NK-92 (cell line): ENCODE results near the gene PRR13.
"Not testable (repeated sequence)": the region's sequence is repeated elsewhere in the genome, so short reads cannot be mapped to it uniquely, and the experiment has no call there.

Experiments used
- DNase-seq: peaks from one replicate; lab custom pipeline; 2025; ENCODE audit not compliant: unreplicated experiment; lab: John Stamatoyannopoulos, UW

The PRR13 gene

GRCh38 chr12:53435326-53435725 lies 6.2 kb upstream of the PRR13 start:
- not testable (repeated sequence) for DNase-seq

DNA sequence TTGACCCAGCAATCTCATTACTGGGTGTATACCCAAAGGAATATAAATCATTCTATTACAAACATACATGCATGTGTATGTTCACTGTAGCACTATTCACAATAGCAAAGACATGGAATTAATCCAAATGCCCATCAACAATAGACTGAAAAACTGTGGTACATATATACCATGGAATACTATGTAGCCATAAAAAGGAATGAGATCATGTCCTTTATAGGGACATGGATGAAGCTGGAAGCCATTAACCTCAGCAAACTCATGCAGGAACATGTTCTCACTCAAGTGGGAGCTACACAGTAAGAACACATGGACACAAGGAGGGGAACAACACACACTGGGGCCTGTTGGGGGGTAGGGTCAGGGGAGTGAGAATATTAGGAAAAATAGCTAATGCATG lies 2.0 kb upstream of the PRR13 start:
- DNase-seq: not testable (repeated sequence)

GRCh38 chr12:53443955-53444354 lies 2.4 kb downstream of the PRR13 start:
- DNase-seq: no peak

GRCh38 chr12:53444593-53445325 lies 3.2 kb downstream of the PRR13 start:
- not testable (repeated sequence) for DNase-seq

GRCh38 chr12:53450936-53451335 lies 9.4 kb downstream of the PRR13 start:
- no peak for DNase-seq

- peak; percentile 72 for DNase-seq
These were observed 10.2 kb downstream of the PRR13 start, which contains the start of gene PCBP2 for GRCh38 chr12:53451661-53452158. Gene PCBP2 (plus strand): TSS chr12:53452102. CDS start chr12:53454801, 2,699 bp downstream.

GRCh38 chr12:53452159-53453077 lies 10.9 kb downstream of the PRR13 start:
- DNase-seq: no peak

DNA sequence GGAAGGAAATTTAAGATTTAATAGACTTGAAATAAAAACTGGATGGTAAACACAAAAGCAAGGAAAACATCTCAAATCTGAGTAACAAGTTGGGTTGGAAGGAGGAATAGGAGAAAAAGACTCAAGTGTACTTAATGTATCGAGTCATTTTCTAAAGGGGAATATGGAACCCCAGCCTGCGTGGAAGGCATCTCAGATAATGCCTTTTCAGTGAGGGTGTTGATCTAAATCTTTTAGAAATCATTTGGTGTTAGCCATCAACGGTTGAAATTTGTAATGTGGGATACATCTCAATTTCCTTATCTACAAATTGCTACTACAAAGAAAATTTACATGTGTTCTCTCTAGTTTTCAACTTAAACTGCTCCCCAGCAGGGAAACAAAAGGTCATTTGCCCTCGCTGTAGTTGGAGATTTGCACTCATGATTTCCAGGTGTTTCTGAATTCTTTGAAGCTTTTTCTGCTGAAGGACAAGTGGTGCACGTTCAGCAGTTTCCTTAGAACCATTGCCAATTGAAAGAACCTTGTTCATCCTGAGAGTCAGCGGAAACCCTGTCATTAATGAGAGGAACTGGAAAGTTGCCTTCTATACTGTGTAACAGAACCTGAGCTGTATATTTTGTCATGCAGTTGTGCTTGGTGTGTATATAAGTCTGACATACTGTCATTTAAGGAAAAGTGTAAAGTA lies 12.6 kb downstream of the PRR13 start:
- DNase-seq: no peak

DNA sequence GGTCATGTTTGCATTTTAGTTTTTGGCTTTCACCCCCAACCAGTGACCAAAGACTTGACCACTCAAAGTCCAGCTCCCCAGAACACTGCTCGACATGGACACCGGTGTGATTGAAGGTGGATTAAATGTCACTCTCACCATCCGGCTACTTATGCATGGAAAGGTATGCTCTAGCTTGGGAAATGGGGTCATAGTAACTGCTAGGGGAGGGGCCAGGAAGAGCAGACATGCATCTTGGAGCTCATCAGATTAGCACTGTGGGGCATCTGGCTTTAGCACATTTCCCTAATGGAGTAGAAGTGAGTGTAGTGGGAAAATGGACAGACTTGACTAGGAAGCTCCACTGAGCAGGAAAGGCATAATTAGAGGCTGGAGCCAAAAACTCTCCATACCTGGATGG lies 13.2 kb downstream of the PRR13 start:
- DNase-seq: no peak

DNA sequence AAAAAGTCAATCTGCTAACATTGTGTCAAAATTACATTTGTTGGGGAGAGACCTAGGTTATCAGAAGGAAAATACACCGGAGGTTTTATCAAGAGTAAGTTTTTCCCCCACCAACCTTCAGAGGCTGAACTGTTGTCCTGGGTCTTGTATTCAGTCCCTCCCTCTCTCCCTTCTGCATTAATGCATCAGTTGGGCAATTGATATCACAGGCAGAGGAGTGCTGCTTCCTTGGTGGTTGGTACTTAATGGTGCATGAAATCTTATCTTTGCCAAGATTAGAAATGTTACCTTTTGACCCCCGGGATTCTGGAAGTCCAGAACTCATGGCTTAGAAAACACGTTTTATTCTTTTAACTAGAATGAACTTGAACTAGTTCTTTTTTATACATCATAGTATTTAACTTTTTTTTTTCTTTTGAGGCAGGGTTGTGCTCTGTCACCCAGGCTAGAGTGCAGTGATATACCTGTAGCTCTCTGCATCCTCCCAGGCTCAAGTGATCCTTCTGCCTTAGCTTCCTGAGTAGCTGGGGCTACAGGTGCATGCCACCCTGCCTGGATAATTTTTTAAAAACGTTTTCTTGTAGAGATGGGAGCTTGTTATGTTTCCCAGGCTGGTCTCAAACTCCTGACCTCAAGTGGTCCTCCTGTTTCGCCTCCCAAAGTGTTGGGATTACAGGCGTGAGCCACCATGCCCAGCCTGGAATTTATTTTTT lies 15.3 kb downstream of the PRR13 start:
- DNase-seq: no peak

DNA sequence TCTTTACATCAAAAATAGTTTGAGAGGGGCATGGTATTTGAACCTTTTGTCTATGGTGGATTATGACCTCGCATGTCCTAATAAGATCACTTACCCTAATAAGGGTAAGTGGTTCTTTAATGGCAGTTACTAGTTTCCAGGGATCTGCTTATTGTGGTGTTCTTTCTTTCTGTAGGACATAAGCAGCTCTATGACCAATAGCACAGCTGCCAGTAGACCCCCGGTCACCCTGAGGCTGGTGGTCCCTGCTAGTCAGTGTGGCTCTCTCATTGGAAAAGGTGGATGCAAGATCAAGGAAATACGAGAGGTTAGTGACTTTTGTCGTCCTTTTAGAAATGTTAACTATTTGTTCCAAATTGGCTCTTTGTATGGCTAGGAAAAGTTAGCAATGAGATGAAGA lies 17.6 kb downstream of the PRR13 start:
- DNase-seq: no peak

GRCh38 chr12:53461059-53461458 lies 19.5 kb downstream of the PRR13 start:
- DNase-seq: no peak

DNA sequence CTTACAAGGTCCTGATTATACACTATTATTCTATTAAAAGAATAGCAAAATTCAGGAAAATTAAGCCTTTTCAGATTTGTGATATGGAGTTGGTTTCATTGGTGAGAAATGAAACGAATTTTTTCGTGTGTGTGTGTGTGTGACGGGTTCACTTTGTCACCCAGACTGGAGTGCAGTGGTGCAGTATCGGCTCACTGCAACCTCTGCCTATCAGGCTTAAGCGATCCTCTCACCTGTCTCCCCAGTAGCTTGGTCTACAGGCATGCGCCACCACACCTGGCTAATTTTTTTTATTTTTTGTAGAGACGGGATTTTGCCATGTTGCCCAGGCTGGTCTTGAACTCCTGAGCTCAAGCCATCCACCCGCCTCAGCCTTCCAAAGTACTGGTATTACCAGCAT lies 20.1 kb downstream of the PRR13 start:
- DNase-seq: no peak

DNA sequence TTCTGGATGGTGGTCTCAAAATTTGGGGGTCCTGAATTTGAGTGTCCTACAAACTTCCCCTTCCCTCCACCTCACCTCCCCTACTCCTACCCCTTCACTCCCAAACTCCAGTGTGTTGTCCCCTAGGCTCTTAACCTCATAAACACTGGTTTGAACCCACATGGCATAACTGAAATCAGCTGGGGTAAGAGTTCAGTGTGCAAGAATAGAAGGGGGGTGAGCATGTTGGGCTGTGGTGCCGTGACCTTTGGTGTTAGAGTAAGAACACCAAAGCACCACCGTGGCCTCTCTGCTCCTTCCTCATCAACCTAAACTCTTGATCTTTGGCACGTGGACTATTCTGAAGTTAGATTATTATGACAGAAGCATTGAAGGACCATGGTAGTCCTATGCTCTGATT lies 21.4 kb downstream of the PRR13 start:
- no peak for DNase-seq

GRCh38 chr12:53463802-53464560 lies 22.4 kb downstream of the PRR13 start:
- no peak for DNase-seq

- DNase-seq: no peak
These were observed 23.3 kb downstream of the PRR13 start for GRCh38 chr12:53464685-53465418.

DNA sequence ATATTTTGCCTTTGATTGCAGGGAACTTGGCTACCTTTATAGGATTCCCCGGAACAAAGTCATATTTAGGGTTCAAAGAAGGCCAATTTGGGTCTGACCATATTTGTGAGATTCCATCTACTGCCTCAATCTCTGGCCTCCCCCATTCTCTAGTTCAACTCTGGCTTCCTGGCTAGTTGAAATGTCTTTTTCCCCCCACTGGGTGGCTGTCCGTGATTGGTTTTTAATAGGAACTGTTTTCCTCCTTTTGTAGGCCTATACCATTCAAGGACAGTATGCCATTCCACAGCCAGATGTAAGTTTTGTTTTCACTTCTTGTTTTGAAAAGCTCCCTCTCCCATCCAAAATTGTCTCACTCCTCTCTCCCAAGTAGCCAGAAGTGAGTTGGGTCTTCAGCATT lies 24.1 kb downstream of the PRR13 start:
- DNase-seq: no peak

DNA sequence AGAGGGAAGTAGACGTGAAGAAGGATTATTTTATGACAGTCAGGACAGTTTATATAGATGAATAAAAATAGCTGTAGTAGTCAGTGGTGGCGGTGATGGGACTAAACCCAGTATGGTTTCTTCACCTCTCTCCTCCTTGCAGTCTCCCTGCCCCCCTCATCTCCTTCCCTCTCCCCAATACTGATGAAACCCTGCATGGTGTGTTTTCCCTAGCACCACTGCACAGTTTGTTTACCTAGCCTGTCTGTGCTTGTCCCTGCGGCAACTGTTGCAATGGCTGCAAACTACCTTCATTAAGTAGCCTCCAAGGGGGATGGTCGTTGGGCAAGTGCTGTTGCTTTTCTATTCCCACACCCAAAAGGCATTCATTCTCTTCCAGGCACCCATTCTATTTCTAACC lies 25.1 kb downstream of the PRR13 start:
- no peak for DNase-seq

GRCh38 chr12:53467082-53467481 lies 25.5 kb downstream of the PRR13 start:
- DNase-seq: no peak
